Cardiac muscle cell (in vitro differentiated cells and primary cell): Measurements from ENCODE around the gene EFNA5. TPM values are rescaled to one million over a fixed set of nuclear protein-coding genes. Genes with fewer than 3 reads are reported as not detected.

Experiments used
- DNase-seq, 2 donors: peaks; one replicate each; pipeline versions ENCODE4 v3.0.0 to v3.0.0-alpha.2; 2010 to 2017; ENCODE audit warnings: low read depth in 1 of 2, low spot score in 1 of 2
- H3K27ac ChIP-seq: fragments of 200-600 bp; sonication (generic); 2 replicates; pipeline ENCODE4 v1.5.1; 2016
- H3K27me3 ChIP-seq: fragments of 200-600 bp; sonication (generic); 2 replicates; pipeline ENCODE4 v1.6.0; 2016; ENCODE audit warnings: control low read depth
- H3K36me3 ChIP-seq: fragments of 200-600 bp; sonication (generic); 2 replicates; pipeline ENCODE4 v1.5.1; 2016; ENCODE audit warnings: control low read depth
- H3K4me1 ChIP-seq: fragments of 200-600 bp; sonication (generic); 2 replicates; pipeline ENCODE4 v1.8.1; 2017; ENCODE audit warnings: low read depth, mild to moderate bottlenecking, mixed run types
- H3K4me3 ChIP-seq: fragments of 200-600 bp; sonication (generic); 2 replicates; pipeline ENCODE4 v1.5.1; 2016; ENCODE audit warnings: mild to moderate bottlenecking
- H3K9me3 ChIP-seq: fragments of 200-600 bp; sonication (generic); 2 replicates; pipeline ENCODE4 v1.5.1; 2017; ENCODE audit warnings: low read depth, mild to moderate bottlenecking, control low read depth
- CTCF ChIP-seq: IDR thresholded peaks from 2 replicates; pipeline ENCODE4 v1.5.1; 2012; ENCODE audit warnings: low read depth, mild to moderate bottlenecking, low read length
- polyA plus RNA-seq: library from polyadenylated mRNA; unstranded; fragments of >200 nt; fragmentation: Nextera tagmentation; extraction: Ambion mirVana; gene quantifications from 2 replicates; pipeline ENCODE4 v1.2.1, GENCODE V29; 2016
- total RNA-seq: library from RNA; depleted of rRNA; stranded (reverse); fragments of >200 nt; gene quantifications from 2 replicates; pipeline ENCODE4 v1.2.3, GENCODE V29; 2016

The EFNA5 gene
- total and polyA plus RNA-seq, 2 experiments from 2014 or later: 4.5 to 12.0 TPM

- no peaks in the 10 kb centered on the region for H3K36me3 ChIP-seq
- H3K9me3 ChIP-seq: no peaks in the 10 kb centered on the region
- H3K4me1 ChIP-seq: peaks cover 7% of the 10 kb centered on the region
- no peak overlapping the region for H3K27ac ChIP-seq
- DNase-seq: no peak
- no peak for TF ChIP-seq CTCF
- H3K27me3 ChIP-seq: no peaks in the 10 kb centered on the region
- H3K4me3 ChIP-seq: no peak overlapping the region
These were observed 62.9 kb downstream of the EFNA5 start for GRCh38 chr5:107607671-107608345.

GRCh38 chr5:107607196-107607595 lies 63.5 kb downstream of the EFNA5 start:
- Histone ChIP-seq H3K4me3 (no peak overlapping the region), H3K27me3 (no peaks in the 10 kb centered on the region), H3K4me1 (peaks cover 7% of the 10 kb centered on the region), H3K9me3 (no peaks in the 10 kb centered on the region), H3K27ac (no peak overlapping the region), H3K36me3 (no peaks in the 10 kb centered on the region)
- TF ChIP-seq CTCF: no peak
- DNase-seq: no peak

GRCh38 chr5:107605596-107606125 lies 65.1 kb downstream of the EFNA5 start:
- Histone ChIP-seq H3K4me3 (no peak overlapping the region), H3K4me1 (peaks cover 7% of the 10 kb centered on the region), H3K36me3 (no peaks in the 10 kb centered on the region), H3K27ac (no peak overlapping the region), H3K27me3 (no peaks in the 10 kb centered on the region), H3K9me3 (no peaks in the 10 kb centered on the region)
- DNase-seq: no peak
- no peak for TF ChIP-seq CTCF

- H3K36me3 ChIP-seq: no peaks in the 10 kb centered on the region
- TF ChIP-seq CTCF: no peak
- H3K9me3 ChIP-seq: no peaks in the 10 kb centered on the region
- no peak for DNase-seq
- H3K4me3 ChIP-seq: no peak overlapping the region
- no peak overlapping the region for H3K27ac ChIP-seq
- H3K27me3 ChIP-seq: no peaks in the 10 kb centered on the region
- peaks cover 7% of the 10 kb centered on the region for H3K4me1 ChIP-seq
These were observed 65.7 kb downstream of the EFNA5 start for GRCh38 chr5:107604990-107605389.

GRCh38 chr5:107604146-107604910 lies 66.4 kb downstream of the EFNA5 start:
- H3K4me1 ChIP-seq: peaks cover 7% of the 10 kb centered on the region
- DNase-seq: no peak

More at GRCh38 chr5:107604146-107604910, 66.4 kb downstream of the EFNA5 start:
- Histone ChIP-seq H3K9me3 (no peaks in the 10 kb centered on the region), H3K36me3 (no peaks in the 10 kb centered on the region), H3K27me3 (no peaks in the 10 kb centered on the region), H3K4me3 (no peak overlapping the region), H3K27ac (no peak overlapping the region)
- TF ChIP-seq CTCF: no peak
